Body of pancreas (tissue), 4 donors: ENCODE measurements around the gene PIAS3.
A peak's percentile ranks its signal among the peaks of the same experiment; 100 is the strongest.

ENCODE experiments used
- POLR2A ChIP-seq, 3 donors: fragments of 450-650 bp; IDR thresholded peaks; one replicate each; pipeline ENCODE4 v1.6.1; 2016; ENCODE audit warnings: antibody characterized with exemption in 3 of 3, mild to moderate bottlenecking in 2 of 3
- TF ChIP-seq, protein P1 (sequence below), 7 experiments: fragments of 450-650 bp in 4 of 7; fragments of 200-600 bp in 3 of 7; sonication (generic) in 3 of 7; IDR thresholded peaks; one replicate each; pipeline ENCODE4 v1.5.1; 2016 to 2019; ENCODE audit warnings: antibody characterized with exemption in 7 of 7

GRCh38 chr1:145823565-145824498, 35.0 kb downstream of the PIAS3 start, which contains the start of the genes POLR3C and RNF115:
- TF ChIP-seq, protein P1, sequence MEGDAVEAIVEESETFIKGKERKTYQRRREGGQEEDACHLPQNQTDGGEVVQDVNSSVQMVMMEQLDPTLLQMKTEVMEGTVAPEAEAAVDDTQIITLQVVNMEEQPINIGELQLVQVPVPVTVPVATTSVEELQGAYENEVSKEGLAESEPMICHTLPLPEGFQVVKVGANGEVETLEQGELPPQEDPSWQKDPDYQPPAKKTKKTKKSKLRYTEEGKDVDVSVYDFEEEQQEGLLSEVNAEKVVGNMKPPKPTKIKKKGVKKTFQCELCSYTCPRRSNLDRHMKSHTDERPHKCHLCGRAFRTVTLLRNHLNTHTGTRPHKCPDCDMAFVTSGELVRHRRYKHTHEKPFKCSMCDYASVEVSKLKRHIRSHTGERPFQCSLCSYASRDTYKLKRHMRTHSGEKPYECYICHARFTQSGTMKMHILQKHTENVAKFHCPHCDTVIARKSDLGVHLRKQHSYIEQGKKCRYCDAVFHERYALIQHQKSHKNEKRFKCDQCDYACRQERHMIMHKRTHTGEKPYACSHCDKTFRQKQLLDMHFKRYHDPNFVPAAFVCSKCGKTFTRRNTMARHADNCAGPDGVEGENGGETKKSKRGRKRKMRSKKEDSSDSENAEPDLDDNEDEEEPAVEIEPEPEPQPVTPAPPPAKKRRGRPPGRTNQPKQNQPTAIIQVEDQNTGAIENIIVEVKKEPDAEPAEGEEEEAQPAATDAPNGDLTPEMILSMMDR (IDR thresholded peaks at IDR 0.05), result peak in 1 of 7 experiments; percentile 10
- TF ChIP-seq POLR2A (IDR thresholded peaks at IDR 0.05), result peak; percentile 86 to 87 (median 86)
